Superior temporal gyrus (tissue), 1 donor: ENCODE results near the gene KRT28.
"Not testable (repeated sequence)": the region's sequence is repeated elsewhere in the genome, so short reads cannot be mapped to it uniquely, and the experiment has no call there.

ENCODE experiments used
- DNase-seq: peaks from one replicate; pipeline ENCODE4 v3.0.0-alpha.2; 2016; ENCODE audit errors: extremely low spot score

Gene KRT28

GRCh38 chr17:40818733-40819527, 19.2 kb upstream of the KRT28 start:
- DNase-seq: peak; percentile 78

- DNase-seq: peak; percentile 71
Measured at GRCh38 chr17:40818343-40818732, 18.6 kb upstream of the KRT28 start.

GRCh38 chr17:40817103-40817682, 17.4 kb upstream of the KRT28 start:
- DNase-seq: no peak

GRCh38 chr17:40816569-40816968, 16.8 kb upstream of the KRT28 start:
- DNase-seq: no peak

GRCh38 chr17:40815381-40815780, 15.6 kb upstream of the KRT28 start:
- no peak for DNase-seq

- not testable (repeated sequence) for DNase-seq
Measured at GRCh38 chr17:40814657-40815056, 14.9 kb upstream of the KRT28 start.

- DNase-seq: no peak
Measured at GRCh38 chr17:40813804-40814203, 14.0 kb upstream of the KRT28 start.

GRCh38 chr17:40812639-40813038, 12.9 kb upstream of the KRT28 start:
- no peak for DNase-seq

- DNase-seq: no peak
Measured at GRCh38 chr17:40810494-40810893, 10.7 kb upstream of the KRT28 start.

- no peak for DNase-seq
Measured at GRCh38 chr17:40809721-40810421, 10.1 kb upstream of the KRT28 start.

GRCh38 chr17:40806131-40806530, 6.4 kb upstream of the KRT28 start:
- DNase-seq: no peak

GRCh38 chr17:40803617-40804082, 3.9 kb upstream of the KRT28 start:
- peak; percentile 71 for DNase-seq

- DNase-seq: no peak
Measured at GRCh38 chr17:40801157-40801556, 1.4 kb upstream of the KRT28 start.

GRCh38 chr17:40800381-40800780, 622 bp upstream of the KRT28 start:
- DNase-seq: no peak

GRCh38 chr17:40796846-40797245, 2.9 kb downstream of the KRT28 start:
- DNase-seq: no peak

- no peak for DNase-seq
Measured at GRCh38 chr17:40795019-40795667, 4.6 kb downstream of the KRT28 start.

GRCh38 chr17:40794466-40794865, 5.3 kb downstream of the KRT28 start:
- DNase-seq: no peak

- no peak for DNase-seq
Measured at GRCh38 chr17:40793832-40794231, 5.9 kb downstream of the KRT28 start.

GRCh38 chr17:40791787-40792436, 7.8 kb downstream of the KRT28 start:
- DNase-seq: peak; percentile 34

- no peak for DNase-seq
Measured at GRCh38 chr17:40791111-40791510, 8.6 kb downstream of the KRT28 start.

GRCh38 chr17:40782450-40782849, 17.3 kb downstream of the KRT28 start, which contains the start of gene KRT27:
KRT27 (minus strand) TSS chr17:40782550; CDS start chr17:40782493, 57 bp downstream.
- no peak for DNase-seq
